Lower leg skin (tissue), 4 donors: ENCODE measurements around the gene TMEM213. TPM values are rescaled to one million over a fixed set of nuclear protein-coding genes. Genes with fewer than 3 reads are reported as not detected.

Experiments used
- DNase-seq, 2 donors: peaks; one replicate each; pipeline ENCODE4 v3.0.0-alpha.2; 2019; ENCODE audit warnings: low spot score in 2 of 2
- H3K4me3 ChIP-seq: fragments of 200-600 bp; sonication (generic); 2 replicates; pipeline ENCODE4 v1.5.1; 2017; ENCODE audit warnings: mild to moderate bottlenecking, low read depth; ENCODE audit not compliant: poor library complexity, severe bottlenecking
- CTCF ChIP-seq, 3 donors: fragments of 450-650 bp; IDR thresholded peaks; one replicate each; pipeline ENCODE4 v1.5.1; 2016; ENCODE audit warnings: antibody characterized with exemption in 3 of 3, mild to moderate bottlenecking in 3 of 3, moderate library complexity in 2 of 3
- POLR2A ChIP-seq, 2 donors: fragments of 450-650 bp; IDR thresholded peaks; one replicate each; pipeline ENCODE4 v1.6.1; 2016 to 2017; ENCODE audit warnings: antibody characterized with exemption in 2 of 2, mild to moderate bottlenecking in 1 of 2, moderate library complexity in 1 of 2
- WGBS, 2 donors: methylation state at CpG; one replicate each; pipeline ENCODE4 v1.1.5; 2018; 5-methylcytosine and 5-hydroxymethylcytosine counted together
- intact Hi-C: fragments of 100-400 bp; cut with DNase I; formaldehyde crosslinking; loops from one replicate; pipeline ENCODE4 v1.15.0; 2023; ENCODE audit warnings: low total_unique reads
- total RNA-seq, 4 donors: library from RNA; depleted of rRNA; stranded (reverse); fragments of >200 nt; gene quantifications; one replicate each; pipeline ENCODE4 v1.1.0, GENCODE V29; 2016

Gene TMEM213
- total RNA-seq, 4 donors from 2014 or later: 2.5 to 13.3 (median 6.5) TPM

GRCh38 chr7:138753150-138753518, 44.7 kb upstream of the TMEM213 start:
- 58 to 70% methylated on average over 8 of the region's 8 CpGs for WGBS, 2 donors

GRCh38 chr7:138753610-138754009, 44.2 kb upstream of the TMEM213 start:
- DNase-seq: no peak
- no peak overlapping the region for H3K4me3 ChIP-seq
- 67 to 70% methylated on average over 5 of the region's 5 CpGs for WGBS, 2 donors
- TF ChIP-seq CTCF (IDR thresholded peaks at IDR 0.05): no peak
- no peak for TF ChIP-seq POLR2A (IDR thresholded peaks at IDR 0.05)
- intact Hi-C loops: no loop called here

More at GRCh38 chr7:138753150-138753518, 44.7 kb upstream of the TMEM213 start:
- DNase-seq: no peak
- no peak overlapping the region for H3K4me3 ChIP-seq
- TF ChIP-seq POLR2A (IDR thresholded peaks at IDR 0.05) (no peak), CTCF (IDR thresholded peaks at IDR 0.05) (no peak)
- intact Hi-C loops: no loop called here

GRCh38 chr7:138755331-138755747, 42.5 kb upstream of the TMEM213 start:
- whole genome bisulfite sequencing, 2 donors: 66 to 71% methylated on average over 10 of the region's 10 CpGs
- no peak for DNase-seq
- intact Hi-C loops: no loop called here
- TF ChIP-seq CTCF (IDR thresholded peaks at IDR 0.05): no peak
- no peak for TF ChIP-seq POLR2A (IDR thresholded peaks at IDR 0.05)
- no peak overlapping the region for H3K4me3 ChIP-seq

GRCh38 chr7:138755842-138756590, 41.8 kb upstream of the TMEM213 start:
- 58 to 68% methylated on average over 4 of the region's 4 CpGs for WGBS, 2 donors
- DNase-seq: no peak
- H3K4me3 ChIP-seq: no peak overlapping the region
- TF ChIP-seq CTCF (IDR thresholded peaks at IDR 0.05) (no peak), POLR2A (IDR thresholded peaks at IDR 0.05) (no peak)
- intact Hi-C loops: no loop called here

GRCh38 chr7:138756591-138757242, 41.1 kb upstream of the TMEM213 start:
- WGBS, 2 donors: 49 to 50% methylated on average over 4 of the region's 4 CpGs
- intact Hi-C loops: no loop called here

More at GRCh38 chr7:138756591-138757242, 41.1 kb upstream of the TMEM213 start:
- H3K4me3 ChIP-seq: no peak overlapping the region
- TF ChIP-seq CTCF (IDR thresholded peaks at IDR 0.05) (no peak), POLR2A (IDR thresholded peaks at IDR 0.05) (no peak)
- DNase-seq: no peak
